HUES48 (cell line): ENCODE measurements around the gene TBC1D24.

Experiments used
- H3K27ac ChIP-seq: one replicate; pipeline ENCODE4 v1.7.0; 2013; ENCODE audit warnings: low read depth, low read length, inconsistent platforms
- H3K27me3 ChIP-seq: 2 replicates; pipeline ENCODE4 v1.6.1; 2013; ENCODE audit warnings: mild to moderate bottlenecking, low read length; ENCODE audit not compliant: control insufficient read depth, insufficient read depth
- H3K36me3 ChIP-seq: 2 replicates; pipeline ENCODE4 v1.6.1; 2013; ENCODE audit warnings: low read length; ENCODE audit not compliant: control insufficient read depth, insufficient read depth
- H3K4me1 ChIP-seq: 2 replicates; pipeline ENCODE4 v1.6.1; 2013; ENCODE audit warnings: mild to moderate bottlenecking, low read length; ENCODE audit not compliant: control insufficient read depth, insufficient read depth
- H3K4me3 ChIP-seq: 2 replicates; pipeline ENCODE4 v1.5.1; 2013; ENCODE audit warnings: mild to moderate bottlenecking, low read depth, low read length
- H3K9ac ChIP-seq: 2 replicates; pipeline ENCODE4 v1.6.1; 2013; ENCODE audit warnings: mild to moderate bottlenecking, low read depth, low read length, moderate library complexity
- H3K9me3 ChIP-seq: 2 replicates; pipeline ENCODE4 v1.6.1; 2013; ENCODE audit warnings: low read length; ENCODE audit not compliant: control insufficient read depth, insufficient read depth

TBC1D24 gene

GRCh38 chr16:2460391-2460713 is 14.6 kb upstream of the TBC1D24 start:
- H3K36me3 ChIP-seq, result peaks cover 46% of the 10 kb centered on the region
- H3K4me1 ChIP-seq, result 0 out of 2 replicates have a peak, but pooled peaks cover 4% of the 10 kb centered on the region
- H3K27me3 ChIP-seq, result no peaks in the 10 kb centered on the region
- peak overlapping the region; percentile 42; the same call in 1 of the 2 replicates for H3K9ac ChIP-seq
- peak overlapping the region; percentile 78 for H3K4me3 ChIP-seq
- H3K27ac ChIP-seq, result peak overlapping the region; percentile 81
- H3K9me3 ChIP-seq, result no peaks in the 10 kb centered on the region

DNA sequence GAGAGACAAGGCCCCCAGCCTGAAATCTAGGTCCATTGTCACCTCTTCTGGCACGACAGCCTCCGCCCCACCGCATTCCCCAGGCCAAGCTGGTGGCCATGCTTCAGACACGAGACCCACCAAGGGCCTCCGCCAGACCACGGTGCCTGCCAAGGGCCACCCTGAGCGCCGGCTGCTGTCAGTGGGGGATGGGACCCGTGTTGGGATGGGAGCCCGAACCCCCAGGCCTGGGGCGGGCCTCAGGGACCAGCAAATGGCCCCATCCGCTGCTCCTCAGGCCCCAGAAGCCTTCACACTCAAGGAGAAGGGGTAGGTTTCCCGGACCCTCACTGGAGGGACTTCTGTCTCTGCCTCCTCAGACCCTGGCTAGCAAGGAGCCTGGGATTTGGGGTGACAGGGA is 14.0 kb upstream of the TBC1D24 start:
- Histone ChIP-seq H3K27ac (no peak overlapping the region), H3K27me3 (no peaks in the 10 kb centered on the region), H3K4me1 (0 out of 2 replicates have a peak, but pooled peaks cover 4% of the 10 kb centered on the region), H3K9ac (no peak overlapping the region), H3K36me3 (peaks cover 40% of the 10 kb centered on the region), H3K9me3 (no peaks in the 10 kb centered on the region), H3K4me3 (peak overlapping the region; percentile 78)

GRCh38 chr16:2462031-2462866 is 12.7 kb upstream of the TBC1D24 start:
- Histone ChIP-seq H3K36me3 (peaks cover 27% of the 10 kb centered on the region), H3K4me3 (no peak overlapping the region), H3K27me3 (no peaks in the 10 kb centered on the region), H3K4me1 (peaks cover 4% of the 10 kb centered on the region; the same call in 1 of the 2 replicates), H3K27ac (no peak overlapping the region), H3K9me3 (no peaks in the 10 kb centered on the region), H3K9ac (no peak overlapping the region)

DNA sequence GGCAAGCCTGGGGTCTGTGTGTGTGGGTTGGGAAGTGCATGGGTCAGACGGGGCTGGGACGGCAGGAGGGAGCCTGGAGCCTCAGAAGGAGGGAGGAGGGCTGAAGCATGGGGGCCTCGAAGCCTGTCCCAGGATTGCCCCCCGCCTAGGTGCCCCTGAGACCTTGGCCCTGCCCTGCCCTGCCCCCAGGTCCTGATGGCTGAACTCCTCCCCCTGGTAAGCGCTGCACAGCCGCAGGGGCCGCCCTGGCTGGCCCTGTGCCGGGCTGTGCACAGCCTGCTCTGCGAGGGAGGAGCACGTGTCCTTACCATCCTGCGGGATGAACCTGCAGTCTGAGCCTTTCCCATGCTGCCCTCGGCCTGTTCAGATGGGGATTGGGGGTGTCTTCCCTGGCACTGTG is 10.6 kb upstream of the TBC1D24 start:
- no peak overlapping the region for H3K9ac ChIP-seq
- H3K36me3 ChIP-seq, result peaks cover 17% of the 10 kb centered on the region

GRCh38 chr16:2465653-2466415 is 9.1 kb upstream of the TBC1D24 start:
- no peak overlapping the region for H3K4me3 ChIP-seq
- peaks cover 25% of the 10 kb centered on the region for H3K27me3 ChIP-seq
- peaks cover 17% of the 10 kb centered on the region for H3K36me3 ChIP-seq
- no peak overlapping the region for H3K9ac ChIP-seq
- H3K4me1 ChIP-seq, result peaks cover 17% of the 10 kb centered on the region
- H3K9me3 ChIP-seq, result no peaks in the 10 kb centered on the region
- no peak overlapping the region for H3K27ac ChIP-seq

More for the DNA sequence above, 10.6 kb upstream of the TBC1D24 start:
- peaks cover 10% of the 10 kb centered on the region for H3K4me1 ChIP-seq
- no peak overlapping the region for H3K27ac ChIP-seq
- H3K9me3 ChIP-seq, result no peaks in the 10 kb centered on the region
- no peak overlapping the region for H3K4me3 ChIP-seq
- H3K27me3 ChIP-seq, result peaks cover 10% of the 10 kb centered on the region

DNA sequence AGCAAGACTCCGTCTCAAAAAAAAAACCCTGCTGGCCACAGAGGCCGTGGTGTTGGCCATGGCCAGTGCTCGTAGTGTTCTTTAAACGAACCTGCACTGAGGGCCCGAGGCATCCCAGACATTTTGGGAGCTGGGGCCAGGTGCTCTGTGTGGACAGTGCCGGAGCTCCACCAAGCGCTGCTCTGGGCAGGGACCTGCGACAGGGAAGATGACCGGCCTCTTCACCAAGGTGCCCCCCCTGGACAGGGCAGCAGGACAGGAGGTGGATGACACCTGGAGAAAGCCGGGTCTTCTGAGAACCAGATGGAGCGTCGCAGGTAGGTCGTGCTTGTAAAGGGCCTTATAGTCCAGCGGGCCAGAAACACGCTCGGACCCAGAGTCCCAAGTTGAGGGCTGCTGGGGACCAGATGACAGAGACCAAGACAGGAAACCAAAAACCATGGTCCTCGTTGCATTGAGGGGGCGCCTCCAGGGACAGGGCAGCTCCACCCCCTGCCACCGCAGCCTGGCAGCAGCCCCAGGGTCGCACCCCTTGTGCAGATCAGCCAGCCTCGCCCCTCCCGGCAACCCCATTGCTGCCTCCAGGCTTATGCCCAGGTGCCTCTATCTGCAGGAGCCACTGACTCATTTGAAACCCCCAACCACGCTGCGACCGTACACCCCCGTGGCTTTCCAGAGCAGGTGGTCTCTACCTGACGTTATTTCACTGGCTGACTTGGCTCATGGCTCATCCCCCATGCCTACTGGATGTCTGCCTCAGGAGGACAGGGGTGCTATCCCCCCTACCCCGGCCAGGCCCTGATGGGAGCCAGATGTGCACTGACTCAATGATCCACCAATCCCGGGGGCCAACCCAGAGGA is 8.0 kb upstream of the TBC1D24 start:
- peaks cover 10% of the 10 kb centered on the region for H3K36me3 ChIP-seq
- H3K9me3 ChIP-seq, result no peaks in the 10 kb centered on the region
- peak overlapping the region; percentile 39 for H3K27ac ChIP-seq
- peaks cover 32% of the 10 kb centered on the region for H3K27me3 ChIP-seq
- peak overlapping the region; percentile 52; the same call in 1 of the 2 replicates for H3K9ac ChIP-seq
- peak overlapping the region; percentile 60; the same call in 1 of the 2 replicates for H3K4me3 ChIP-seq
- H3K4me1 ChIP-seq, result peaks cover 16% of the 10 kb centered on the region

DNA sequence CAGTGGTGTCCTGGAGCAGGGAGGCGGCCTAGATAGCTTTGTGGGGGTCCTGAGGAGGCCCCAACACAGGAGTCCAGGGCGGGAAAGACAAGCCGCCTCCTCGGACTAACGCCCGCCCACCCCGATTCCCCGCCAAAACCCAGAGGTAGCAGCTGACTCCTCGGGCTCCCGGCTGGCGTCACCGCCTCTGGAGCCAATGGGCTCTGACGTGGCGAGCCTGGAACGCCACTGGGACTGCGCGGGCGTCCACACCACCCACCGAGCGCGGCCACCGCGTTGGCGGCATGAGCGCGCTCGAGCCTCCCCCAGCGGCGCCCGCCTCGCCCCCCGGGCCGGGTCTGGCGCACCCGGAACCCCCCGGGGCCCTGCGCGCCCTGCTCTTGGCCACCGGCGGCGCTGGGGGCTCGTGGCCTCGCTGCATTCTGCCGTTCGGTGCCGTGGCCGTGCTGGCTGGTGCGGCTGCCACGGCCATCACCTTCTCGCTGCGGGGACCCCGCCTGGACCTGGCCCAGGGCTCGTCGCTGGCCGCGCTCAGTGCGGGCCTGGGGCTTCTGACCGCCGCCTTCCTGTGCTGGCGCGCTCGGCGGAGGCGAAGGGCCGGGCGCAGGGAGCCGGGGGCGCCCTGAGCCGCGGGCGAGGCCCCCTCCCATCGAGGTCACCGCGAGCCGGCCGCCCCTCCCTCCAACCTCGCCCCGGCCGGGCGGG is 7.2 kb upstream of the TBC1D24 start:
- Histone ChIP-seq H3K27me3 (peaks cover 40% of the 10 kb centered on the region), H3K9me3 (no peaks in the 10 kb centered on the region), H3K9ac (peak overlapping the region; percentile 52; the same call in 1 of the 2 replicates), H3K27ac (peak overlapping the region; percentile 39), H3K4me1 (peaks cover 16% of the 10 kb centered on the region), H3K36me3 (peaks cover 2% of the 10 kb centered on the region), H3K4me3 (peak overlapping the region; percentile 60)

- Histone ChIP-seq H3K9ac (peak overlapping the region; percentile 48; the same call in 1 of the 2 replicates), H3K4me1 (peaks cover 16% of the 10 kb centered on the region), H3K27ac (no peak overlapping the region), H3K27me3 (peaks cover 46% of the 10 kb centered on the region), H3K9me3 (no peaks in the 10 kb centered on the region), H3K4me3 (peak overlapping the region; percentile 60), H3K36me3 (no peaks in the 10 kb centered on the region; the same call in 1 of the 2 replicates)
Observed at GRCh38 chr16:2468233-2468724, 6.6 kb upstream of the TBC1D24 start.

DNA sequence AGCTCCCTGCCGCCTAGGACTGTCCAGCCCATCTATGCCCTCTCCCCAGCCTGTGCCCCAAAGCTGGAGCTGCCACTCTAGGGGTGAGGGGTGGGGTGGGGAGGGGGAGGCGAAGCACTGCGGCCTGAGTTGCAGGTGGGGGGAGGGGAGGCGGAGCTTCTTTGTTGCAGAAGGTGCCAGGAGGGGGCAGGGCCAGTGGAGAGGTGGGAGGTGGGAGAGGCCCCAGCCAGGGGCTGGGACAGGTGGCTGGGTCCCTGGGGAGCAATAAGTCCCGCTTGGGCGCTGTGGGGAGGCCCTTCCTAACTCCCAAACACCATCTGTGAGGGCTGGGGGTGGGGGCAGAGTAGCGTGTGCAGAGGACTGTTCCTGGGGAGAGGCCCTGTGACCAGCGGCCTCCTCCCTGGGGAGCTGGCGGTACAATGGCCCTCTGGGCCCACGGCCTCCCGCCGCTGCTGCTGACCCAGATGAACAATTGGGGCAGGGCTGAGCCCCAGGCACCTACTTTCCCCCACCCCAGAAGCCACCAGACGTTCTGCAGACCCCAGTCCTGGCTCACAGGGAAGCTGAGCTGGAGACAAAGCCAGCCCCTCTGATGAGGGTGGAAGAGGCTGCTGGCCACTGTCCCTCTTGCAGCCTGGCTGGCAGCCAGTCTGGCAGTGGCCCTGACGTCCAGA is 6.1 kb upstream of the TBC1D24 start:
- Histone ChIP-seq H3K27me3 (peaks cover 50% of the 10 kb centered on the region), H3K36me3 (no peaks in the 10 kb centered on the region; the same call in 1 of the 2 replicates), H3K9me3 (no peaks in the 10 kb centered on the region), H3K27ac (no peak overlapping the region), H3K4me3 (peak overlapping the region; percentile 60), H3K4me1 (peaks cover 16% of the 10 kb centered on the region), H3K9ac (no peak overlapping the region)
